Keratinocyte (primary cell): ENCODE results near the gene MRPL43.

Experiments
- EZH2 ChIP-seq: IDR thresholded peaks from one replicate; pipeline ENCODE4 v1.6.1; 2012; ENCODE audit warnings: inconsistent platforms, mild to moderate bottlenecking, low read length, moderate library complexity
- TF ChIP-seq, protein P1 (sequence below), 3 experiments: IDR thresholded peaks in 1 of 3; conservative IDR thresholded peaks in 1 of 3; optimal IDR thresholded peaks in 1 of 3; 2 replicates in 2 of 3; 3 replicates in 1 of 3; pipeline versions ENCODE3 to v1.5.1; 2011; ENCODE audit warnings: low read length in 3 of 3, mild to moderate bottlenecking in 3 of 3, moderate library complexity in 2 of 3, control low read depth in 1 of 3, inconsistent platforms in 1 of 3; ENCODE audit not compliant: insufficient read depth in 2 of 3; ENCODE audit errors: extremely low read depth in 1 of 3

DNA sequence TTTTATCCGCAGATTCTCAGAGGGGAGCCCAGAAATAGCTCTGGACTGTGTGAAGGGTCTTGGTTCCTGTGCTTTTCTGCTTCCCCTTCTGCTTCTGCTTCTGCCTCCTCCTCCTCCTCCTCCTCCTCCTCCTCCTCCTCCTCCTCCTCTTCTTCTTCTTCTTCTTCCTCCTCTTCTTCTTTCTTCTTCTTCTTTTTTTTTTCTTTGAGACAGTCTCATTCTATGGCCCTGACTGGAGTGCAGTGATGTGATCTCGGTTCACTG lies 32.1 kb upstream of the MRPL43 start:
- no peak for TF ChIP-seq EZH2
- TF ChIP-seq, protein P1, sequence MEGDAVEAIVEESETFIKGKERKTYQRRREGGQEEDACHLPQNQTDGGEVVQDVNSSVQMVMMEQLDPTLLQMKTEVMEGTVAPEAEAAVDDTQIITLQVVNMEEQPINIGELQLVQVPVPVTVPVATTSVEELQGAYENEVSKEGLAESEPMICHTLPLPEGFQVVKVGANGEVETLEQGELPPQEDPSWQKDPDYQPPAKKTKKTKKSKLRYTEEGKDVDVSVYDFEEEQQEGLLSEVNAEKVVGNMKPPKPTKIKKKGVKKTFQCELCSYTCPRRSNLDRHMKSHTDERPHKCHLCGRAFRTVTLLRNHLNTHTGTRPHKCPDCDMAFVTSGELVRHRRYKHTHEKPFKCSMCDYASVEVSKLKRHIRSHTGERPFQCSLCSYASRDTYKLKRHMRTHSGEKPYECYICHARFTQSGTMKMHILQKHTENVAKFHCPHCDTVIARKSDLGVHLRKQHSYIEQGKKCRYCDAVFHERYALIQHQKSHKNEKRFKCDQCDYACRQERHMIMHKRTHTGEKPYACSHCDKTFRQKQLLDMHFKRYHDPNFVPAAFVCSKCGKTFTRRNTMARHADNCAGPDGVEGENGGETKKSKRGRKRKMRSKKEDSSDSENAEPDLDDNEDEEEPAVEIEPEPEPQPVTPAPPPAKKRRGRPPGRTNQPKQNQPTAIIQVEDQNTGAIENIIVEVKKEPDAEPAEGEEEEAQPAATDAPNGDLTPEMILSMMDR (optimal IDR thresholded peaks at IDR 0.05 in 1 of 3, IDR thresholded peaks at IDR 0.05 in 1 of 3, conservative IDR thresholded peaks at IDR 0.05 in 1 of 3; ENCODE audit: extremely low read depth in 1 of 3, insufficient read depth in 2 of 3, low read length in 3 of 3) = no peak
